GM23338 (cell line): ENCODE results near the gene EIF3J. TPM values are rescaled to one million over a fixed set of nuclear protein-coding genes. Genes with fewer than 3 reads are reported as not detected.

ENCODE experiments used
- ATAC-seq: fragments of 200-7000 bp; cut with Tn5 transposase; 3 replicates; pipeline ENCODE4 v1.9.1; 2020
- DNase-seq: peaks from one replicate; pipeline ENCODE4 v3.0.0-alpha.2; 2015; ENCODE audit warnings: low spot score
- H2AFZ ChIP-seq: fragments of 200-600 bp; sonication (generic); 2 replicates; pipeline ENCODE4 v1.8.0; 2016; ENCODE audit warnings: antibody characterized with exemption, mild to moderate bottlenecking, moderate library complexity
- H3F3A ChIP-seq: fragments of 200-600 bp; sonication (generic); replicated peaks from 2 replicates; pipeline ENCODE4 v1.8.0; 2017; ENCODE audit warnings: antibody characterized with exemption, mixed run types, low read depth
- H3K27ac ChIP-seq: fragments of 200-600 bp; sonication (generic); 2 replicates; pipeline ENCODE4 v1.6.1; 2016; ENCODE audit warnings: low read depth
- H3K27me3 ChIP-seq: fragments of 200-600 bp; sonication (generic); 2 replicates; pipeline ENCODE4 v1.8.0; 2016; ENCODE audit warnings: mild to moderate bottlenecking, mixed run types, moderate library complexity; ENCODE audit not compliant: insufficient read depth
- H3K36me3 ChIP-seq: fragments of 200-600 bp; sonication (generic); 2 replicates; pipeline ENCODE4 v1.8.0; 2016; ENCODE audit warnings: mild to moderate bottlenecking; ENCODE audit not compliant: insufficient read depth
- H3K4me1 ChIP-seq: fragments of 200-600 bp; sonication (generic); 2 replicates; pipeline ENCODE4 v1.8.0; 2016; ENCODE audit warnings: mild to moderate bottlenecking, moderate library complexity; ENCODE audit not compliant: insufficient read depth
- H3K4me2 ChIP-seq: fragments of 200-600 bp; sonication (generic); 2 replicates; pipeline ENCODE4 v1.7.1; 2017; ENCODE audit warnings: mixed run types
- H3K4me3 ChIP-seq: fragments of 200-600 bp; sonication (generic); 2 replicates; pipeline ENCODE4 v1.6.1; 2016; ENCODE audit warnings: mixed run types
- H3K79me2 ChIP-seq: fragments of 200-600 bp; sonication (generic); replicated peaks from 2 replicates; pipeline ENCODE4 v1.8.0; 2017; ENCODE audit warnings: mild to moderate bottlenecking; ENCODE audit not compliant: insufficient read depth
- H3K9me2 ChIP-seq: fragments of 200-600 bp; sonication (generic); 2 replicates; pipeline ENCODE4 v1.8.0; 2017; ENCODE audit not compliant: insufficient read depth
- H4K20me1 ChIP-seq: fragments of 200-600 bp; sonication (generic); replicated peaks from 2 replicates; pipeline ENCODE4 v1.8.0; 2017; ENCODE audit warnings: mild to moderate bottlenecking; ENCODE audit not compliant: insufficient read depth
- H3K27ac Mint-ChIP-seq: 2 replicates; pipeline ENCODE4 v1.8.0; 2020; ENCODE audit warnings: inconsistent platforms, mild to moderate bottlenecking, moderate library complexity, mixed read lengths
- H3K27me3 Mint-ChIP-seq: 3 replicates; pipeline ENCODE4 v1.8.0; 2022; ENCODE audit warnings: low read depth, mild to moderate bottlenecking, moderate library complexity, mixed read lengths, inconsistent platforms; ENCODE audit not compliant: insufficient read depth, poor library complexity
- H3K36me3 Mint-ChIP-seq: 3 replicates; pipeline ENCODE4 v1.8.0; 2021; ENCODE audit warnings: low read depth, mild to moderate bottlenecking, inconsistent platforms, moderate library complexity, mixed read lengths
- H3K4me1 Mint-ChIP-seq: 3 replicates; pipeline ENCODE4 v1.8.0; 2020; ENCODE audit warnings: mild to moderate bottlenecking, inconsistent platforms, mixed read lengths
- H3K4me3 Mint-ChIP-seq: 3 replicates; pipeline ENCODE4 v1.8.0; 2021; ENCODE audit warnings: moderate library complexity, mild to moderate bottlenecking, inconsistent platforms, mixed read lengths
- H3K9me3 Mint-ChIP-seq: 3 replicates; pipeline ENCODE4 v1.8.0; 2020; ENCODE audit warnings: moderate library complexity, mild to moderate bottlenecking, inconsistent platforms, mixed read lengths
- CTCF ChIP-seq, 2 experiments: fragments of 200-600 bp in 1 of 2; sonication (generic) in 1 of 2; conservative IDR thresholded peaks; 2 replicates each; pipeline versions ENCODE4 v1.5.1 to v1.6.1; 2016 to 2017; ENCODE audit warnings: antibody characterized with exemption in 2 of 2, low read depth in 2 of 2, mild to moderate bottlenecking in 2 of 2, moderate library complexity in 1 of 2
- EZH2phosphoT487 ChIP-seq: fragments of 200-600 bp; sonication (generic); IDR thresholded peaks from one replicate; pipeline ENCODE4 v1.8.1; 2018; ENCODE audit warnings: antibody characterized with exemption; ENCODE audit not compliant: unreplicated experiment
- JUNB ChIP-seq: IDR thresholded peaks from one replicate; pipeline ENCODE4 v1.6.1; 2016; ENCODE audit warnings: antibody characterized with exemption; ENCODE audit not compliant: unreplicated experiment
- NANOG ChIP-seq: IDR thresholded peaks from 2 replicates; pipeline ENCODE4 v1.6.1; 2016; ENCODE audit warnings: antibody characterized with exemption, borderline replicate concordance
- POLR2AphosphoS5 ChIP-seq: IDR thresholded peaks from 2 replicates; pipeline ENCODE4 v1.6.1; 2016; ENCODE audit warnings: antibody characterized with exemption, low read depth
- ZNF114 ChIP-seq: fragments of 250-450 bp; sonication (Bioruptor Pico); IDR thresholded peaks from 2 replicates; pipeline ENCODE4 v1.5.0; 2020; ENCODE audit warnings: mild to moderate bottlenecking, moderate library complexity
- ZNF331 ChIP-seq: fragments of 250-450 bp; sonication (Bioruptor Pico); IDR thresholded peaks from 2 replicates; pipeline ENCODE4 v1.5.0; 2020; ENCODE audit warnings: low read depth, mild to moderate bottlenecking, moderate library complexity
- ZNF462 ChIP-seq: fragments of 250-450 bp; sonication (Bioruptor Pico); IDR thresholded peaks from 2 replicates; pipeline ENCODE4 v1.5.0; 2020; ENCODE audit warnings: mild to moderate bottlenecking, moderate library complexity
- polyA plus RNA-seq: library from polyadenylated mRNA; unstranded; fragments of >200 nt; fragmentation: Nextera tagmentation; extraction: Ambion mirVana; gene quantifications from 2 replicates; pipeline ENCODE4 v1.2.1, GENCODE V29; 2016
- total RNA-seq: library from RNA; depleted of rRNA; stranded (reverse); fragments of >200 nt; shearing (Covaris generic); gene quantifications from 2 replicates; pipeline ENCODE4 v1.2.3, GENCODE V29; 2014
- TF ChIP-seq, protein P1 (sequence below): IDR thresholded peaks from 2 replicates; pipeline ENCODE4 v1.6.1; 2016; ENCODE audit warnings: antibody characterized with exemption

EIF3J gene
- total and polyA plus RNA-seq, 2 experiments from 2014 or later: 62.7 to 66.6 TPM

- peaks cover 9% of the 10 kb centered on the region for H3K4me1 ChIP-seq
- H3K4me3 ChIP-seq: peak overlapping the region; percentile 81
- H3K27me3 ChIP-seq: no peaks in the 10 kb centered on the region
- TF ChIP-seq ZNF331 (CRISPR knock-in tag) (no peak), CTCF (conservative IDR thresholded peaks at IDR 0.05; ENCODE audit: low read depth in 2 of 2) (no peak), ZNF114 (CRISPR knock-in tag) (no peak), NANOG (no peak), EZH2phosphoT487 (no peak), JUNB (no peak)
- TF ChIP-seq, protein P1, sequence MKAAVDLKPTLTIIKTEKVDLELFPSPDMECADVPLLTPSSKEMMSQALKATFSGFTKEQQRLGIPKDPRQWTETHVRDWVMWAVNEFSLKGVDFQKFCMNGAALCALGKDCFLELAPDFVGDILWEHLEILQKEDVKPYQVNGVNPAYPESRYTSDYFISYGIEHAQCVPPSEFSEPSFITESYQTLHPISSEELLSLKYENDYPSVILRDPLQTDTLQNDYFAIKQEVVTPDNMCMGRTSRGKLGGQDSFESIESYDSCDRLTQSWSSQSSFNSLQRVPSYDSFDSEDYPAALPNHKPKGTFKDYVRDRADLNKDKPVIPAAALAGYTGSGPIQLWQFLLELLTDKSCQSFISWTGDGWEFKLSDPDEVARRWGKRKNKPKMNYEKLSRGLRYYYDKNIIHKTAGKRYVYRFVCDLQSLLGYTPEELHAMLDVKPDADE: no peak
- H3K9me3 Mint-ChIP-seq: no peaks in the 10 kb centered on the region
- H3K27ac ChIP-seq: peak overlapping the region; percentile 97
- H3K9me2 ChIP-seq: no peaks in the 10 kb centered on the region
- H3K36me3 ChIP-seq: peaks cover 20% of the 10 kb centered on the region; the same call in 1 of the 2 replicates
- H2AFZ ChIP-seq: peak overlapping the region; percentile 86
- peak overlapping the region; percentile 94 for H3K4me2 ChIP-seq
- peak; percentile 6; the same call in 2 of the 3 replicates for ATAC-seq
- H3K79me2 ChIP-seq: peaks cover 65% of the 10 kb centered on the region
- peaks cover 18% of the 10 kb centered on the region for H3K4me1 Mint-ChIP-seq
- peak overlapping the region; percentile 83 for H3K4me3 Mint-ChIP-seq
- H3K36me3 Mint-ChIP-seq: peaks cover 58% of the 10 kb centered on the region
- peaks cover 18% of the 10 kb centered on the region; the same call in 1 of the 2 replicates for H3F3A ChIP-seq
- peak; percentile 32 for DNase-seq
- H3K27ac Mint-ChIP-seq: no peak overlapping the region
- H4K20me1 ChIP-seq: peaks cover 23% of the 10 kb centered on the region
- peaks cover 1% of the 10 kb centered on the region for H3K27me3 Mint-ChIP-seq
These were observed 841 bp downstream of the EIF3J start for GRCh38 chr15:44537735-44538240.

DNA sequence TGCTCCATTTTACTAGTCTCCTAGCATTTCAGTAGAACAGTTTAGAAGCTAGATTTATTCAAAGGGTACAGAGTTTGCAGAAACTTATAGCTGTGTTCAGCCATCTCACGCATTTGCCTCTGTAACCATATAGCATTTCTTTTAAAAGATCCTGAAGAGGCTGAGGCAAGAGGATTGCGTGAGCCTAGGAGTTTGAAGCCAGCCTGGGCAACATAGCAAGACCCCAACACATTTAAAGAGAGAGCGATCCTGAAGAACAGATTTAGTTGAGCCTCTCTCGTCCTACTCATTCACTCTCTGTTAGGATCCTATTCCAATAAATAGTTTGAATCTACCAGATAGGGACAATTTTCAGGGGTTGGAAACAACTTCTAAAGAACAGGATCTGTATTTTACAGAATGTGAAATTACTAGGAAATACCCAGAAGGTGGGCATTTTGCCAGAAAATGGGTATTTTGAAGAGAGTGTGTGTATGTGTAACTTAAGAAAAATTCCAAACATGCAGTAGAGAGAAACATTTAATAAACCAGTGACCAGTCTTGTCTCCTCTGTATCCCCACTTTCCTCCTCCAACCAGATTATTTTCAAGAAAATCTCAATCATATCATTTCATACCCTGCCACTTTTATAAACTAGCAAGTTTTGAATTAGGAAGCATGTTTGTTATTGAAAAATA is 4.5 kb downstream of the EIF3J start:
- no peak overlapping the region for H3K4me2 ChIP-seq
- peaks cover 18% of the 10 kb centered on the region for H4K20me1 ChIP-seq
- H3K36me3 Mint-ChIP-seq: peaks cover 56% of the 10 kb centered on the region
- H3K4me1 Mint-ChIP-seq: peaks cover 12% of the 10 kb centered on the region; the same call in 2 of the 3 replicates
- H3K27ac ChIP-seq: no peak overlapping the region
- H3K4me1 ChIP-seq: peaks cover 9% of the 10 kb centered on the region
- DNase-seq: no peak
- H3K27me3 ChIP-seq: no peaks in the 10 kb centered on the region
- H3K36me3 ChIP-seq: peaks cover 16% of the 10 kb centered on the region; the same call in 1 of the 2 replicates
- no peak overlapping the region for H3K4me3 ChIP-seq
- peaks cover 1% of the 10 kb centered on the region; the same call in 1 of the 2 replicates for H3F3A ChIP-seq
- no peak overlapping the region; the same call in 2 of the 3 replicates for H3K4me3 Mint-ChIP-seq
- H3K27ac Mint-ChIP-seq: no peak overlapping the region
- peaks cover 2% of the 10 kb centered on the region for H3K27me3 Mint-ChIP-seq
- no peaks in the 10 kb centered on the region for H3K9me3 Mint-ChIP-seq
- peaks cover 88% of the 10 kb centered on the region for H3K79me2 ChIP-seq
- H3K9me2 ChIP-seq: no peaks in the 10 kb centered on the region
- ATAC-seq: no peak
- no peak overlapping the region for H2AFZ ChIP-seq
- no peak for TF ChIP-seq ZNF114 (CRISPR knock-in tag)
- TF ChIP-seq JUNB: no peak
- TF ChIP-seq ZNF462 (CRISPR knock-in tag): no peak
- no peak for TF ChIP-seq EZH2phosphoT487
- TF ChIP-seq ZNF331 (CRISPR knock-in tag): no peak
- TF ChIP-seq POLR2AphosphoS5: no peak
